T1000 (cell line): Measurements from ENCODE around the gene MED15.

Source experiments
- DNase-seq: peaks from one replicate; lab custom pipeline; 2025; ENCODE audit warnings: mixed read lengths; lab: John Stamatoyannopoulos, UW

Gene MED15

DNA sequence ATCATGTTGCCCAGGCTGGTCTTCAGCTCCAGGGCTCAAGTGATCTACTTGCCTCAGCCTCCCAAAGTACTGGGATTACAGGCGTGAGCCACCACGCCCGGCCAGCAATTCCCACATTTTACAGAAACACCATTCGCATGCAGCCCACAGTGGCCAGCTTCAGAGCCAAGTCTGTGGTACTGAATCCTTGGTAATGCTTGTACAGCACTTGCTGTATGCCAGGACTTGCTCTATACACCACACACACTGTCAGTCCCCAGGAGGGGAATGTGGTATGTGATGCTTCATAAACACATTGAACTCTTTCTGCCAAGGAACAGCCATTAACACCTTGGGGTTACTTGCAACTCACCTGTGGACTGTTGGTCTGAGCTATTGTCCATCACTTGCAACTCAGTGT is 119.4 kb downstream of the MED15 start:
- no peak for DNase-seq

- no peak for DNase-seq
These were observed 120.0 kb downstream of the MED15 start for GRCh38 chr22:20627432-20627831.

DNA sequence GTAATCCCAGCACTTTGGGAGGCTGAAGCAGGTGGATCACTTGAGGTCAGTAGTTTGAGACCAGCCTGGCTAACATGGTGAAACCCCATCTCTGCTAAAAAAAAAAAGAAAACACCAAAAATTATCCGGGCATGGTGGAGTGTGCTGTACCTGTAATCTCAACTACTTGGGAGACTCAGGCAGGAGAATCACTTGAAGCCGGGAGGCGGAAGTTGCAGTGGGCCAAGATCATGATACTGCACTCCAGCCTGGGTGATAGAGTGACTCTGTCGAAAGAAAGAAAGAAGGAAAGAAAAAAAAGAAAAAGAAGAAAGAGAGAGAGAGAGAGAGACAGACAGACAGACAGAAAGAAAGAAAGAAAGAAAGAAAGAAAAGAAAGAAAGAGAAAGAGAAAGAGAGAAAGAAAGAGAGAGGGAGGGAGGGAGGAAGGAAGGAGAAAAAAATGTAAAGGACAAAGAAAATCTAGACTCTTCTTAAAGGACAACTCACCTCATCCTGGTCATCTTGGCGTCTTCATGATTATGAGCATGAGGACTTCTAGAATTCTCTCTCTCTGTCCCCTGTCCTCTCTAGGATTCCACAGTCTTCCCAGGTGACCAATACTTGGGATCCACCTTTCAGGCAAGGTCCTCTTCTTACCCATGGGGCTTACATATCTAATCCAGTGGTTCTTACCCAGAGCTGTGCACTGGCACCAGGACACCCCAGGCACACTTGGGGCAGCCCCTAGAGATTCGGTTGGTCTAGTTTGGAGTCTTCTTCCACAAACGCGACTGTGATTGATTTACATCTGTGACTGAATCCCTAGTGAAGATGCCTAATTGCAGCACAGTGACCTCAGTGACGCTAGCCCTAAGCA is 120.9 kb downstream of the MED15 start:
- no peak for DNase-seq

DNA sequence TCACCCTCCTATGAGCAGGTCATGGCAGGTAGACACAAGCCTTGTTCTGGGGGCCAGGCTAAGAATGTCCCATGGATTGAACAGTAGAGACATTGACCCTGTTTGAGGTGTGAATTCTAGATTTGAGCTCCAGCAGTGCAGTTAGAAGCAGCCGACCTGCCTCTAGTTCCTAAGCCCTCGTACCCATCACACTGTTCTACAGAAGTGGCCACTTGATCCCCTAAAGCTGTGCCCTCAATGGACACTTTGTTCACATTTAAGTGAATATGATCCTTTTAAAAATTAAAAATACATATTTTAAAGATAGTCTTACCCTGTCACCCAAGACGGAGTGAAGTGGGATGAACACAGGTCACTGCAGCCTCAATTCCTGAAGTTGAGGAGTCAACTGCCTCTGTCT is 122.0 kb downstream of the MED15 start:
- no peak for DNase-seq

GRCh38 chr22:20630873-20631617 is 123.6 kb downstream of the MED15 start:
- DNase-seq, result no peak

DNA sequence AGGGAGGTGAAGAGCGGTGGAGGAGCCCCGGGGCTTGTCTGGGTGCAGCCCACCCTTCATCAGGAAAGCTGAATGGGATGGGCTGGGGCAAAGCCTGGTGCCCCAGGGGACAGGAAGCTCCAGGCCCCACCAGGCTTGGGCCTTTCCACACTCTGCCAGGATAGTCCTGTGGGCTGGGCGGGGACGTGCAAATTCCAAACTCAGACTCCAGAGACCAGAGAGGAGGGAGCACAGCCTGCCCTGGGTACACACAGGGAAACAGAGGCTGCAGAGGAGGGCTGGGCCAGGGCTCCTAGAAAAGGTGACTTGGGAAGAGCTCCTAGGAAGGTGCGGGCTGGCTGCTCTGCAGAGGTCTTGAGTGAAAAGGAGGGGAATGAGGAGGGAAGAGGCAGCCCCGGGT is 124.7 kb downstream of the MED15 start:
- DNase-seq, result no peak

DNA sequence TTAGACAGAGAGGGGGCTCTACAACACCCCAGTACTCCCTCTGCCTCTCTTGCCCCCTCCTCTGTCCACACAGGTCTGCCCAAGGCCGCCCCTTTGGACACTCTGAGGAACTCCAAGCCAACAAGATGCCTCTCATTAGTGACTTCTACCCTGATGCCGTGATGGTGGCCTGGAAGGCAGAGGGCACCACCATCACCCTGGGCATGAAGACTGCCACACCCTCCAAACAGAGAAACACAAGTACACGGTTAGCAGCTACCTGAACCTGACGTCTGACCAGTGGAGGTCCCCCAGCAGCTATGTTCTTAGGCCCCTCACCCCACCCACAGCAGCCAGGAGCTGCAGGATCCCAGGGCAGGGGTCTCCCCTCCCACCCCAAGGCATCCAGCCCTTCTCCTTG is 125.1 kb downstream of the MED15 start:
- no peak for DNase-seq

GRCh38 chr22:20634560-20635226 is 127.3 kb downstream of the MED15 start:
- DNase-seq, result no peak

- no peak for DNase-seq
These were observed 127.8 kb downstream of the MED15 start for GRCh38 chr22:20635227-20635591.

GRCh38 chr22:20636075-20636812 is 128.8 kb downstream of the MED15 start:
- no peak for DNase-seq

GRCh38 chr22:20636945-20637344 is 129.5 kb downstream of the MED15 start:
- DNase-seq, result no peak
